ENCODE data around the gene RDH14. TPM values are rescaled to one million over a fixed set of nuclear protein-coding genes. Genes with fewer than 3 reads are reported as not detected.

Gene RDH14
- total RNA-seq, 1 experiment from 2014 or later, result 52.3 TPM

GRCh38 chr2:18536100-18536499, 24.4 kb downstream of the RDH14 start:
- in situ Hi-C loops (cut with HindIII; ENCODE audit: low pct_unique_long_range_greater_than_20kb, low sequenced_read_pairs), result loop anchor here (25.0 kb wide), 1 partner anchor 1351 kb away; no protein-coding TSS in a partner anchor

GRCh38 chr2:18531194-18531593, 29.3 kb downstream of the RDH14 start:
- DNase-seq (ENCODE audit: low read depth), result no peak
- in situ Hi-C loops (cut with HindIII; ENCODE audit: low pct_unique_long_range_greater_than_20kb, low sequenced_read_pairs), result loop anchor here (25.0 kb wide), 1 partner anchor 1356 kb away; no protein-coding TSS in a partner anchor

More at GRCh38 chr2:18536100-18536499, 24.4 kb downstream of the RDH14 start:
- DNase-seq (ENCODE audit: low read depth), result no peak

- in situ Hi-C loops (cut with HindIII; ENCODE audit: low pct_unique_long_range_greater_than_20kb, low sequenced_read_pairs), result loop anchor here (25.0 kb wide), 1 partner anchor 1359 kb away; no protein-coding TSS in a partner anchor
- no peak for DNase-seq (ENCODE audit: low read depth)
These were observed 32.6 kb downstream of the RDH14 start for GRCh38 chr2:18527822-18528221.

GRCh38 chr2:18527326-18527725, 33.1 kb downstream of the RDH14 start:
- DNase-seq (ENCODE audit: low read depth), result no peak
- in situ Hi-C loops (cut with HindIII; ENCODE audit: low pct_unique_long_range_greater_than_20kb, low sequenced_read_pairs), result loop anchor here (25.0 kb wide), 1 partner anchor 1360 kb away; no protein-coding TSS in a partner anchor

GRCh38 chr2:18526429-18526828, 34.0 kb downstream of the RDH14 start:
- DNase-seq (ENCODE audit: low read depth), result no peak
- in situ Hi-C loops (cut with HindIII; ENCODE audit: low pct_unique_long_range_greater_than_20kb, low sequenced_read_pairs), result loop anchor here (25.0 kb wide), 1 partner anchor 1361 kb away; no protein-coding TSS in a partner anchor

- no peak for DNase-seq (ENCODE audit: low read depth)
- in situ Hi-C loops (cut with HindIII; ENCODE audit: low pct_unique_long_range_greater_than_20kb, low sequenced_read_pairs), result loop anchor here (25.0 kb wide), 1 partner anchor 1361 kb away; no protein-coding TSS in a partner anchor
These were observed 34.6 kb downstream of the RDH14 start for GRCh38 chr2:18525852-18526251.

- in situ Hi-C loops (cut with HindIII; ENCODE audit: low pct_unique_long_range_greater_than_20kb, low sequenced_read_pairs), result loop anchor here (25.0 kb wide), 1 partner anchor 1362 kb away; no protein-coding TSS in a partner anchor
- DNase-seq (ENCODE audit: low read depth), result no peak
These were observed 35.2 kb downstream of the RDH14 start for GRCh38 chr2:18525236-18525635.

- no peak for DNase-seq (ENCODE audit: low read depth)
- in situ Hi-C loops (cut with HindIII; ENCODE audit: low pct_unique_long_range_greater_than_20kb, low sequenced_read_pairs), result no loop called here
These were observed 37.8 kb downstream of the RDH14 start for GRCh38 chr2:18522484-18523146.

- in situ Hi-C loops (cut with HindIII; ENCODE audit: low pct_unique_long_range_greater_than_20kb, low sequenced_read_pairs), result no loop called here
- DNase-seq (ENCODE audit: low read depth), result peak; percentile 62
These were observed 39.7 kb downstream of the RDH14 start for GRCh38 chr2:18520451-18521425.

GRCh38 chr2:18519914-18520450, 40.5 kb downstream of the RDH14 start:
- no peak for DNase-seq (ENCODE audit: low read depth)
- in situ Hi-C loops (cut with HindIII; ENCODE audit: low pct_unique_long_range_greater_than_20kb, low sequenced_read_pairs), result no loop called here

- peak; percentile 23 for DNase-seq (ENCODE audit: low read depth)
- in situ Hi-C loops (cut with HindIII; ENCODE audit: low pct_unique_long_range_greater_than_20kb, low sequenced_read_pairs), result no loop called here
These were observed 42.0 kb downstream of the RDH14 start for GRCh38 chr2:18518116-18519111.

- DNase-seq (ENCODE audit: low read depth), result no peak
- in situ Hi-C loops (cut with HindIII; ENCODE audit: low pct_unique_long_range_greater_than_20kb, low sequenced_read_pairs), result no loop called here
These were observed 43.1 kb downstream of the RDH14 start for GRCh38 chr2:18517386-18517785.

GRCh38 chr2:18516112-18516511, 44.3 kb downstream of the RDH14 start:
- in situ Hi-C loops (cut with HindIII; ENCODE audit: low pct_unique_long_range_greater_than_20kb, low sequenced_read_pairs), result no loop called here
- peak; percentile 40 for DNase-seq (ENCODE audit: low read depth)

GRCh38 chr2:18514526-18515461, 45.7 kb downstream of the RDH14 start:
- in situ Hi-C loops (cut with HindIII; ENCODE audit: low pct_unique_long_range_greater_than_20kb, low sequenced_read_pairs), result no loop called here

GRCh38 chr2:18510775-18511174, 49.7 kb downstream of the RDH14 start:
- no peak for DNase-seq (ENCODE audit: low read depth)
- in situ Hi-C loops (cut with HindIII; ENCODE audit: low pct_unique_long_range_greater_than_20kb, low sequenced_read_pairs), result no loop called here

More at GRCh38 chr2:18514526-18515461, 45.7 kb downstream of the RDH14 start:
- no peak for DNase-seq (ENCODE audit: low read depth)

GRCh38 chr2:18506883-18507509, 53.5 kb downstream of the RDH14 start:
- DNase-seq (ENCODE audit: low read depth), result no peak
- in situ Hi-C loops (cut with HindIII; ENCODE audit: low pct_unique_long_range_greater_than_20kb, low sequenced_read_pairs), result no loop called here

Measured in Caki2 (cell line).